GM11168 (cell line): ENCODE data around the gene FBRSL1.

Source experiments
- in situ Hi-C: fragments of 300-500 bp; cut with MboI; formaldehyde crosslinking; loops from one replicate; pipeline ENCODE4 v1.12.0; 2022; ENCODE audit warnings: low sequenced_read_pairs; ENCODE audit not compliant: unreplicated experiment

The FBRSL1 gene

GRCh38 chr12:132494294-132495164 lies 4.6 kb downstream of the FBRSL1 start:
- in situ Hi-C loops: no loop called here

- in situ Hi-C loops: no loop called here
Measured at GRCh38 chr12:132495165-132495544, 5.2 kb downstream of the FBRSL1 start.

GRCh38 chr12:132495629-132496357 lies 5.8 kb downstream of the FBRSL1 start:
- in situ Hi-C loops: no loop called here

GRCh38 chr12:132496358-132496669 lies 6.4 kb downstream of the FBRSL1 start:
- in situ Hi-C loops: no loop called here

- in situ Hi-C loops: no loop called here
Measured at GRCh38 chr12:132496710-132497109, 6.8 kb downstream of the FBRSL1 start.

GRCh38 chr12:132497514-132498405 lies 7.8 kb downstream of the FBRSL1 start:
- in situ Hi-C loops: no loop called here

- in situ Hi-C loops: no loop called here
Measured at GRCh38 chr12:132498931-132499330, 9.0 kb downstream of the FBRSL1 start.

GRCh38 chr12:132500142-132500855 lies 10.3 kb downstream of the FBRSL1 start:
- in situ Hi-C loops: no loop called here

DNA sequence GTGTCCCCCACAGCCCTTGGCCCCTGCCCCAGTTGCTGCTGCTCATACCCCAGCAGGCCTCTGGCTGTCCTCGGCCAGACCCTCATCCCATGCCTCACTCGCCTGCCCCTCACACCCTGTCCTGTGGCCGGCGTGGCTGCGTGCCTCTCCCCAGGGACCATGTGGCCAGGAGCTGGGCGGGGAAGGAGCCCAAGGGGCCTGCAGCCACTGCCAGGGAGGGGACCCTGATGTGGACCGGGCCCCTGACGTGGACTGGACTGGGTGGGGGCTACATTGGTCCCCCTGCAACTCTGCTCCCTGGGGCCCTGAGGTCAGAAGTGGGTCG lies 10.9 kb downstream of the FBRSL1 start:
- in situ Hi-C loops: no loop called here

GRCh38 chr12:132501204-132501940 lies 11.4 kb downstream of the FBRSL1 start:
- in situ Hi-C loops: no loop called here

- in situ Hi-C loops: no loop called here
Measured at GRCh38 chr12:132502149-132502881, 12.4 kb downstream of the FBRSL1 start.

DNA sequence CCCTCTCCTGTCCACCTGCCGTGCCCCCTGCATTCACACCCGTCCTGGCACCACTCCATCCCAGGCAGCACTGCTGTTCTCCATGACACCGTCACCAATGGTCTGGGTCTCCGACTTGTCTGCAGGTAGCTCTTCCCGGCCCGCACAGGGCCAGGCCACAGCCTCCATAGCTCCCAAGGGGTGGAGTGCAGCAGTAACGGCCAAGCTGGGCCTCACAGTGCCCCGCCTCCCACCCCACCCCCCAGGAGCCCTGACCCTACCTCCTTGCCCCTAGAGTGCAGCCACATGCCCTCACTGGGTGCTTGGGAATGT lies 12.9 kb downstream of the FBRSL1 start:
- in situ Hi-C loops: no loop called here

DNA sequence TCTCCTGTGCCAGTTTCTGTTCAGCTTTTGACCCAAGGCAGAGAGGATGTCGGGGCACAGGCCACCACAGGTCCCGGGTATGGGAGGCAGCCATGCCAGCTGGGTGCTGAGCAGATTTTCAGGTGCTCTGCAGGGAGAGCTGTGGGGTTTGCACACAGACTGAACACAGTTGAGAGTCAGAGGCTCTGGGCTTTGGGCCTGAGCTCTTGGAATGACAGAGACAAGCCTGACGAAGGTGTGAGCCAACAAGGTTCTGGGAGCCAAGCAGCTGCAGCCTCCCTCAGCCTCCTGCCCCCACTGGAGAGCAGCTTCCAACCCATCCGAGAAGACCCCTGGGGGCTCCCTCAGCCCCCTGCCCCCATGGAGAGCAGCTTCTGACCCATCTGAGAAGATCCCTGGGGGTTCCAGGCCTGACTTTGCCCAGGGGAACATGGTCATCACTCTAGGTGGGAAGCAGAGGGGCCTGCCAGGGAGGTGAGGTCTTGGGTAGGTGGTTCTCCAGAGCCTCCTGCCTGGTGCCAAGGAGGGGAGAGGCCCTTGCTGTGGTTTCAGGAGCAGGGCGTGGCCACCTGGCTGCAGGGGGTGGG lies 13.8 kb downstream of the FBRSL1 start:
- in situ Hi-C loops: no loop called here

- in situ Hi-C loops: no loop called here
Measured at GRCh38 chr12:132505105-132505851, 15.3 kb downstream of the FBRSL1 start.

- in situ Hi-C loops: no loop called here
Measured at GRCh38 chr12:132505852-132506219, 15.9 kb downstream of the FBRSL1 start.

DNA sequence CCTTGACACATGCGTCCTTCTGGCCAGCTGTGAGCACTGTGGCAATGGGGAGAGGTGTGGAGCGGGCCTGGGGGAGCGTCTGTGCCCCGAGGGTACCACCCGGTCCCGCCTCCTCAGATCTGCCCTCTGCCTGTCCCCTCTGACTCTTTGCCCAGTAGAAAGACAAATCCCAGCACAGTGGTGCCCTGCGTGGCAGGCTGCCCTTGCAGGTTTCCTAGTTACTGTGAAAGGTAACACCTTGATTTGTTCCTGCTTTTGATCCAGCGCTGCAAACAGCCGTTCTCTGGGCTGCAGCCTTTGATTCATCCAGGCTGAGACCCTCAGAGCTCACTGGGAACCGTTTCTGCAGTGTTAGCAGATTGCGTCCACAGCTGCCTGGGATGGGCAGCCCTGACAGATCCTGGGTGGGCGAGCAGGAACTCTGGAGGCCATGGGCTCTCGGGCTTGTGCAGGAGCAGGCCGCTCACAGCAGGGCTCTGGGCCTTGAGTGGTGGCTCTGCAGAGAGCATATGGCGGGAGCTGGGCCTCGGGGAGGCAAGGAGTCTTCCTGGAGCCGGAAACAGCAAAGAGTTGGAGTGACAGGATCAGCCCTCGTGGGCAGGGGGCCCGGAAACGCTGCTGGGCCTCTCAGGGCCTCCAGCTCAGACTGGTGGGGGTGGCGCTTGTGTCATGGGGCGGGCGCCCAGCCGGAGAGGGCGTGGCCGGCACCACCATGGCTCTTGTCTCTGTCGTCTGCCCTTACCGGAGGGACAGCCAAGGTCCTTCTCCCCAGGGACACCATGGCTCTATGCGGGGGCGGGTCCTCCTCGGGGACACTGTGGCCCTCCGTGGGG lies 16.6 kb downstream of the FBRSL1 start:
- in situ Hi-C loops: no loop called here

DNA sequence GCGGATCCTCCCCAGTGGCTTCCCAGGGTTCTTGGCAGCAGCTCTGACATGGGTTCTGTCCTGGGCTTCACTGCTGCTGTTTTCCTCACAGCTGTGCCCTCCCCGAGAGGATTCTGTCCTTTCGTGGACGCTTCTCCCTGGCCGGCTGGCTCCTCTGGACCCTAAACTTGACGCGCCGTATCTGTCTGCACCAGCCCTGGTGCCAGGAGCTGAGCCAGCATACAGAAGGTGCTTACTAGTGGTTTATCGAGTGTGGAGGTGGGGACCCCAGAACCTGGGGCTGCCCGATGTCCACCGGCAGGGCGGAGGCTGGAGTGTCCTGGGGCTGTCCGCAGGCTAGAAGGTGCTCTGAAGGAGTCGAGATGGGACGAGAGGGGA lies 17.2 kb downstream of the FBRSL1 start:
- in situ Hi-C loops: no loop called here
